HepG2 (cell line): ENCODE measurements around the gene NLGN2. TPM values are rescaled to one million over a fixed set of nuclear protein-coding genes. Genes with fewer than 3 reads are reported as not detected.

Experiments
- CREM ChIP-seq, 2 experiments: sonication (generic) in 1 of 2; formaldehyde crosslinking in 1 of 2; IDR thresholded peaks; 2 replicates each; pipeline versions ENCODE4 v1.4.0 to v1.6.1; 2016 to 2020; ENCODE audit warnings: antibody characterized with exemption in 1 of 2, mild to moderate bottlenecking in 1 of 2, missing genetic modification reagents in 1 of 2
- PTBP1 ChIP-seq: fragments of 200-400 bp; formaldehyde crosslinking; IDR thresholded peaks from 2 replicates; pipeline ENCODE4 v1.6.1; 2018; ENCODE audit warnings: low read length, low read depth; ENCODE audit not compliant: poor library complexity, severe bottlenecking
- RBM39 ChIP-seq: fragments of 200-400 bp; formaldehyde crosslinking; IDR thresholded peaks from one replicate; pipeline ENCODE4 v1.6.1; 2018; ENCODE audit warnings: antibody characterized with exemption, mild to moderate bottlenecking, low read depth, low read length; ENCODE audit not compliant: poor library complexity, severe bottlenecking
- REPIN1 ChIP-seq: sonication (generic); formaldehyde crosslinking; IDR thresholded peaks from 2 replicates; pipeline ENCODE4 v1.8.0; 2022; ENCODE audit warnings: missing genetic modification reagents, low read depth, mild to moderate bottlenecking, borderline replicate concordance
- SMYD3 ChIP-seq: sonication (generic); formaldehyde crosslinking; IDR thresholded peaks from 2 replicates; pipeline ENCODE4 v1.8.1; 2023; ENCODE audit warnings: mild to moderate bottlenecking, missing genetic modification reagents
- SPEN ChIP-seq: sonication (generic); formaldehyde crosslinking; IDR thresholded peaks from 2 replicates; pipeline ENCODE4 v1.5.1; 2020; ENCODE audit warnings: low read depth, mild to moderate bottlenecking, missing genetic modification reagents
- ZNF235 ChIP-seq: sonication (generic); formaldehyde crosslinking; IDR thresholded peaks from 2 replicates; pipeline ENCODE4 v1.8.1; 2023; ENCODE audit warnings: mild to moderate bottlenecking, missing genetic modification reagents, borderline replicate concordance
- ZNF883 ChIP-seq: sonication (generic); formaldehyde crosslinking; IDR thresholded peaks from 2 replicates; pipeline ENCODE4 v1.5.1; 2020; ENCODE audit warnings: mild to moderate bottlenecking, missing genetic modification reagents; ENCODE audit errors: not compliant biosample characterization
- polyA plus RNA-seq, 8 experiments: library from polyadenylated mRNA; depleted of rRNA in 3 of 8; stranded (reverse) in 7 of 8; unstranded in 1 of 8; fragments of >200 nt; fragmentation: Illumina TruSeq in 4 of 8; extraction: Trizol in 4 of 8; gene quantifications; 2 replicates each; pipeline versions ENCODE4 v1.2.1 to v1.2.3, GENCODE V29; 2011 to 2016; ENCODE audit warnings: low read depth in 4 of 8, missing spikeins in 1 of 8, mixed read lengths in 1 of 8; ENCODE audit not compliant: insufficient read depth in 1 of 8
- total RNA-seq, 5 experiments: library from RNA; depleted of rRNA; stranded (reverse); fragments of >200 nt; fragmentation: Illumina TruSeq; extraction: Trizol; gene quantifications; 2 replicates each; pipeline ENCODE4 v1.2.3, GENCODE V29; 2016; ENCODE audit warnings: low read depth in 1 of 5
- TF ChIP-seq, protein P1 (sequence below): sonication (generic); formaldehyde crosslinking; IDR thresholded peaks from 2 replicates; pipeline ENCODE4 v1.4.0; 2020; ENCODE audit warnings: missing genetic modification reagents
- TF ChIP-seq, protein P2 (sequence below): sonication (generic); formaldehyde crosslinking; IDR thresholded peaks from 2 replicates; pipeline ENCODE4 v1.4.0; 2020; ENCODE audit warnings: missing genetic modification reagents
- TF ChIP-seq, protein P3 (sequence below): sonication (generic); formaldehyde crosslinking; IDR thresholded peaks from 2 replicates; pipeline ENCODE4 v1.4.0; 2020; ENCODE audit warnings: missing genetic modification reagents, borderline replicate concordance
- TF ChIP-seq, protein P4 (sequence below): sonication (generic); formaldehyde crosslinking; IDR thresholded peaks from 2 replicates; pipeline ENCODE4 v1.4.0; 2020; ENCODE audit warnings: missing genetic modification reagents, borderline replicate concordance

Gene NLGN2
- total and polyA plus RNA-seq, 2 of the 13 experiments (the other 11 are each of a cell fraction or from before 2014, with no cell fraction given) = 1.9 to 11.0 TPM

DNA sequence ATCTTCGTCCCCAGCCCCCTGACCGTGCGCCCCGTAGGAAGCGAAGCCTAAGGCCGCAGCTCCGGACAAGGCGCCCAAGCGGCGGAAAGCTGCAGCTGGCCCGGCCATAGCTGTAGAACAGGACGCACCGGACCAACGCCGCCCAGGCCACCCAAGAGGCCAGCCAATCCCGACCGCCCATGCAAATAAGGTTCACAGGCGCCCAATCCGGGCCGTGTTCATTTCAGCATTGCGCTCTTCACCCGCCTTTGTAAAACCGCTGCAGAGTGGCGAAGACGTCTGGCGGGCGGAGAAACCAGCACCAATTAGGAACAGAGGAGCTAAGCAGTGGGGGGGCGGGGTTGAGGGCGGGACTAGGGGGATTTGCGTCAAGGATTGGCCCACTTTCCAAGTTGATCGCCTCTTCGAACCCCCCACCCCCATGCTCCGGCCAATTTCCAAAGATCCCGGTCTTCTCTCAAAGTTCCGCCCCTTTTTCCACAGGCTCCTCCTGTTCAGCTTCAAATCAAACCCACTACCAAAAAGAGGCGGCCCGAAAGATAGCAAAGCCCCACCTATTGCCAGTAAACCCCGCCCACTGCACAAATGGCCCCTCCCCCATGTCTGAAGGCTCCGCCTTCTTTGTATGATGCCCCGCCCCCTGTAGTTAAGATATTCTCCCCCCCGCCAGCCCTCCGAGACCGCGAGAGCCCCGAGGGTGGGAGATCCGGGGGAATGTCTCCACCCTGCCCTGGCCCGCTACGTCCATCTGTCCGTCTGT is 3.5 kb upstream of the NLGN2 start, which contains the start of gene TMEM256 (continued):
- TF ChIP-seq, protein P1, sequence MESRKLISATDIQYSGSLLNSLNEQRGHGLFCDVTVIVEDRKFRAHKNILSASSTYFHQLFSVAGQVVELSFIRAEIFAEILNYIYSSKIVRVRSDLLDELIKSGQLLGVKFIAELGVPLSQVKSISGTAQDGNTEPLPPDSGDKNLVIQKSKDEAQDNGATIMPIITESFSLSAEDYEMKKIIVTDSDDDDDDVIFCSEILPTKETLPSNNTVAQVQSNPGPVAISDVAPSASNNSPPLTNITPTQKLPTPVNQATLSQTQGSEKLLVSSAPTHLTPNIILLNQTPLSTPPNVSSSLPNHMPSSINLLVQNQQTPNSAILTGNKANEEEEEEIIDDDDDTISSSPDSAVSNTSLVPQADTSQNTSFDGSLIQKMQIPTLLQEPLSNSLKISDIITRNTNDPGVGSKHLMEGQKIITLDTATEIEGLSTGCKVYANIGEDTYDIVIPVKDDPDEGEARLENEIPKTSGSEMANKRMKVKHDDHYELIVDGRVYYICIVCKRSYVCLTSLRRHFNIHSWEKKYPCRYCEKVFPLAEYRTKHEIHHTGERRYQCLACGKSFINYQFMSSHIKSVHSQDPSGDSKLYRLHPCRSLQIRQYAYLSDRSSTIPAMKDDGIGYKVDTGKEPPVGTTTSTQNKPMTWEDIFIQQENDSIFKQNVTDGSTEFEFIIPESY (CRISPR knock-in tag) = 0 out of 2 replicates have a peak, but pooled peaks have one; percentile 8
- TF ChIP-seq RBM39 = peak; percentile 77
- no peak for TF ChIP-seq ZNF883 (CRISPR knock-in tag)
- TF ChIP-seq, protein P2, sequence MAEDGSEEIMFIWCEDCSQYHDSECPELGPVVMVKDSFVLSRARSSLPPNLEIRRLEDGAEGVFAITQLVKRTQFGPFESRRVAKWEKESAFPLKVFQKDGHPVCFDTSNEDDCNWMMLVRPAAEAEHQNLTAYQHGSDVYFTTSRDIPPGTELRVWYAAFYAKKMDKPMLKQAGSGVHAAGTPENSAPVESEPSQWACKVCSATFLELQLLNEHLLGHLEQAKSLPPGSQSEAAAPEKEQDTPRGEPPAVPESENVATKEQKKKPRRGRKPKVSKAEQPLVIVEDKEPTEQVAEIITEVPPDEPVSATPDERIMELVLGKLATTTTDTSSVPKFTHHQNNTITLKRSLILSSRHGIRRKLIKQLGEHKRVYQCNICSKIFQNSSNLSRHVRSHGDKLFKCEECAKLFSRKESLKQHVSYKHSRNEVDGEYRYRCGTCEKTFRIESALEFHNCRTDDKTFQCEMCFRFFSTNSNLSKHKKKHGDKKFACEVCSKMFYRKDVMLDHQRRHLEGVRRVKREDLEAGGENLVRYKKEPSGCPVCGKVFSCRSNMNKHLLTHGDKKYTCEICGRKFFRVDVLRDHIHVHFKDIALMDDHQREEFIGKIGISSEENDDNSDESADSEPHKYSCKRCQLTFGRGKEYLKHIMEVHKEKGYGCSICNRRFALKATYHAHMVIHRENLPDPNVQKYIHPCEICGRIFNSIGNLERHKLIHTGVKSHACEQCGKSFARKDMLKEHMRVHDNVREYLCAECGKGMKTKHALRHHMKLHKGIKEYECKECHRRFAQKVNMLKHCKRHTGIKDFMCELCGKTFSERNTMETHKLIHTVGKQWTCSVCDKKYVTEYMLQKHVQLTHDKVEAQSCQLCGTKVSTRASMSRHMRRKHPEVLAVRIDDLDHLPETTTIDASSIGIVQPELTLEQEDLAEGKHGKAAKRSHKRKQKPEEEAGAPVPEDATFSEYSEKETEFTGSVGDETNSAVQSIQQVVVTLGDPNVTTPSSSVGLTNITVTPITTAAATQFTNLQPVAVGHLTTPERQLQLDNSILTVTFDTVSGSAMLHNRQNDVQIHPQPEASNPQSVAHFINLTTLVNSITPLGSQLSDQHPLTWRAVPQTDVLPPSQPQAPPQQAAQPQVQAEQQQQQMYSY = peak; percentile 38; the same call in 1 of the 2 replicates
- TF ChIP-seq ZNF235 (CRISPR knock-in tag) = 0 out of 2 replicates have a peak, but pooled peaks have one; percentile 29
- peak; percentile 39 for TF ChIP-seq PTBP1
- peak; percentile 45; the same call in 1 of the 2 replicates for TF ChIP-seq CREM (IDR thresholded peaks at IDR 0.05)
- no peak for TF ChIP-seq CREM (CRISPR knock-in tag; IDR thresholded peaks at IDR 0.05)
- TF ChIP-seq, protein P3, sequence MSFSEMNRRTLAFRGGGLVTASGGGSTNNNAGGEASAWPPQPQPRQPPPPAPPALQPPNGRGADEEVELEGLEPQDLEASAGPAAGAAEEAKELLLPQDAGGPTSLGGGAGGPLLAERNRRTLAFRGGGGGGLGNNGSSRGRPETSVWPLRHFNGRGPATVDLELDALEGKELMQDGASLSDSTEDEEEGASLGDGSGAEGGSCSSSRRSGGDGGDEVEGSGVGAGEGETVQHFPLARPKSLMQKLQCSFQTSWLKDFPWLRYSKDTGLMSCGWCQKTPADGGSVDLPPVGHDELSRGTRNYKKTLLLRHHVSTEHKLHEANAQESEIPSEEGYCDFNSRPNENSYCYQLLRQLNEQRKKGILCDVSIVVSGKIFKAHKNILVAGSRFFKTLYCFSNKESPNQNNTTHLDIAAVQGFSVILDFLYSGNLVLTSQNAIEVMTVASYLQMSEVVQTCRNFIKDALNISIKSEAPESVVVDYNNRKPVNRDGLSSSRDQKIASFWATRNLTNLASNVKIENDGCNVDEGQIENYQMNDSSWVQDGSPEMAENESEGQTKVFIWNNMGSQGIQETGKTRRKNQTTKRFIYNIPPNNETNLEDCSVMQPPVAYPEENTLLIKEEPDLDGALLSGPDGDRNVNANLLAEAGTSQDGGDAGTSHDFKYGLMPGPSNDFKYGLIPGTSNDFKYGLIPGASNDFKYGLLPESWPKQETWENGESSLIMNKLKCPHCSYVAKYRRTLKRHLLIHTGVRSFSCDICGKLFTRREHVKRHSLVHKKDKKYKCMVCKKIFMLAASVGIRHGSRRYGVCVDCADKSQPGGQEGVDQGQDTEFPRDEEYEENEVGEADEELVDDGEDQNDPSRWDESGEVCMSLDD (CRISPR knock-in tag) = no peak
- 0 out of 2 replicates have a peak, but pooled peaks have one; percentile 11 for TF ChIP-seq SPEN (CRISPR knock-in tag)
- TF ChIP-seq REPIN1 (CRISPR knock-in tag) = peak; percentile 46; the same call in 1 of the 2 replicates
- TF ChIP-seq SMYD3 (CRISPR knock-in tag) = peak; percentile 48; the same call in 1 of the 2 replicates
- TF ChIP-seq, protein P4, sequence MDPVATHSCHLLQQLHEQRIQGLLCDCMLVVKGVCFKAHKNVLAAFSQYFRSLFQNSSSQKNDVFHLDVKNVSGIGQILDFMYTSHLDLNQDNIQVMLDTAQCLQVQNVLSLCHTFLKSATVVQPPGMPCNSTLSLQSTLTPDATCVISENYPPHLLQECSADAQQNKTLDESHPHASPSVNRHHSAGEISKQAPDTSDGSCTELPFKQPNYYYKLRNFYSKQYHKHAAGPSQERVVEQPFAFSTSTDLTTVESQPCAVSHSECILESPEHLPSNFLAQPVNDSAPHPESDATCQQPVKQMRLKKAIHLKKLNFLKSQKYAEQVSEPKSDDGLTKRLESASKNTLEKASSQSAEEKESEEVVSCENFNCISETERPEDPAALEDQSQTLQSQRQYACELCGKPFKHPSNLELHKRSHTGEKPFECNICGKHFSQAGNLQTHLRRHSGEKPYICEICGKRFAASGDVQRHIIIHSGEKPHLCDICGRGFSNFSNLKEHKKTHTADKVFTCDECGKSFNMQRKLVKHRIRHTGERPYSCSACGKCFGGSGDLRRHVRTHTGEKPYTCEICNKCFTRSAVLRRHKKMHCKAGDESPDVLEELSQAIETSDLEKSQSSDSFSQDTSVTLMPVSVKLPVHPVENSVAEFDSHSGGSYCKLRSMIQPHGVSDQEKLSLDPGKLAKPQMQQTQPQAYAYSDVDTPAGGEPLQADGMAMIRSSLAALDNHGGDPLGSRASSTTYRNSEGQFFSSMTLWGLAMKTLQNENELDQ (CRISPR knock-in tag) = no peak
